Measurements from ENCODE around the gene PIP4K2A.
A peak's percentile ranks its signal among the peaks of the same experiment; 100 is the strongest.

Gene PIP4K2A

GRCh38 chr10:22599048-22599561, 115.3 kb downstream of the PIP4K2A start:
- no peak for DNase-seq (ENCODE audit: low spot score)

DNA sequence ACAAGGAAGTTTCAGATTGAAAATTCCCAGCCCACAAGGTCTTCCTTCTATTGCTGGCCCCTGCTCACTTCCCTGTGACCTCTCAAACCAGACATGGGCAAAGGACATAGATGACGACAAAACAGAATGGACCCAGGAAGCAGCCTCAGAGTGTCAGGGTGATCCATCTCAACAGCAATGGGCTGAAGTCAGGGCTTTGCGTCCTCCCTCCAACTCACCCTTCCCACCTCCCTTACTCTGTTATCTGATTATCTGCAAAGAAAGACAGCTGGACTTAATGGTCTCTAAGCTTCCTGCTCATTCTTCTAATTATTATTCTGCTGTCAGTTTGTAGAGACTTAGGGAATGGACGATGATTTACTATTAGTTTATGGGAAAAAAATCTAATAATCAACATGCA, 115.9 kb downstream of the PIP4K2A start:
- no peak for DNase-seq (ENCODE audit: low spot score)

DNA sequence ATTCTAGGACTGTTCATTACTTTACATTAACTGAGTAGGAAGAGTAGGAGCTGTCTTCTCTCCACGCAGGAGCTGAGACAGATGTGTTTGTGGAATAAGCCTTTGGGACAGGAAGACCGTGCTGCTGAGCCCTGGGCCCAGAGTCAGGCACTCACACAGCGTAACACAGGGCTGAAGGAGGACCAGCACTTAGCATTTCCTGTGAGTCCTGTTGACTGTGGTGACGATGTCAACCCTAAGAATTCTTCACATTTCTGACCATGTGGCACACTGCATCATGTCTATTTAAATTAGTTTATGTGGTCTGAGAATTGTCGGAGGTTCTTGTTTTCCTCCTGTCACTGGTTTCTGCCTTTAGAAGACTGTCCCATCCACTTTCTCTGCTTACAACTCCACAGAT, 117.2 kb downstream of the PIP4K2A start:
- DNase-seq (ENCODE audit: low spot score): no peak

DNA sequence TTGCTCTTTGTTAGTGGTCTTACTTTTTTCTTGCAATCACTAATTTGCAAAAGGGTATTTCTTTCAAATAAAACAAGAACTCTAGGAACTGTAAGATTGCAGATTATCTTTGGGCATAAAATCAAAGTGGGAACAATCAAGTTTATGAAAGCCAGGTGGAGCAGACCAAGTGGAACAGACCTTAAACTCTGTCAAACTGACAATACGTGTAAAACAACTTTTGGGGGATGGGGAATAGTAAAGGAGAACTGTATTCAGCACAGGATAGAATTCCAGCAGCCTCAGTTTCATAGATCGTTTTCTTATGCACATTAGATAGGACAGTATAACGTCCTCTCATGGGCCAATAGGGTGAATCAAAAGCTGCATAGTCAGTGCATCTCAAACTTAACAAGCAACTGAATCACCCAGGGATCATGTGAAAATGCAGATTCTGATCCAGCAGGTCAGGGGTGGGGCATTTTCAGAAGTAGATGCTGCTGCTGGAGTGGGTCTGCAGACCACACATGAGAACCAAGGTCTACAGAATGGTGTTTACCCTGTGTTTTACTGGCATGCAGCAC, 120.7 kb downstream of the PIP4K2A start:
- no peak for DNase-seq (ENCODE audit: low spot score)

DNA sequence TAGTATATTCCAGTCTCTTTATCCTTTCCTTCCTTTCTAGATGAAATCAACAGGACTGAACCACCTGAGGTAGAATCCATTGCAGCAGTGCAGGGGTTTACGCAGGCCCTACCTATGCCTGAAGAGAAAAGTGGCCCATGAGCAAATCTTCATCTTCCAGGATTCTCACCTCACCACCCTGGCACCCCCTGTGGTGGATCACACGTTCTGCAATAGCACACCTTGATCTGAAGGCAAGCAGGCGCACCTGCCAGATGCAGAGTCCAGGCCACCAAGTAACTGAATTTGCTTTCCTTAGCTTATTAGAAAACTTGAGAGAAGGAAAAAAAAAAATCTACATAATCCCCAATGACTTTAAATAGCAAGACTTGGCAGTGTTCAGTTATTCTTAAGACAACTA, 121.4 kb downstream of the PIP4K2A start:
- no peak for DNase-seq (ENCODE audit: low spot score)

GRCh38 chr10:22589851-22590514, 124.4 kb downstream of the PIP4K2A start:
- no peak for DNase-seq (ENCODE audit: low spot score)

- DNase-seq (ENCODE audit: low spot score): no peak
These were observed 125.9 kb downstream of the PIP4K2A start for GRCh38 chr10:22588462-22588861.

DNA sequence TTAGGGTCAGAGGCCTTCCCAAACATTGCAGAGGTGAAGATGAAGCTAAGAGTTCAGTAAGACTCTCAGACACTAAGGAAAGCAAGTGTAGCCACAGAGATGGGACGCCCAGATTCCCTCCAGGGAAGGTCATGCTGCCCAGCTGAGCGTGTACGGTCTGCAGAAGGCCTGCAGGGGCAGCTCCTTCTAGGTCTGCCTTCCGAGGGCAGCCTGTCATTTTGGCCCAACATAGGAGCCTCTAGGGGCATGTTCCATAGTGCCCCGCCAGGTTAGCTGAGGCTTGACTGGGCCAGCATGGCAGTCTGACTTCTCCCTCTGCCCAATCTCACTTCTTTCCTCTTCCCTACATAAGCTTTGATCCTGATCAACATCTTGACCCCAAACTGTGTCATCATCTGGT, 130.7 kb downstream of the PIP4K2A start:
- no peak for DNase-seq (ENCODE audit: low spot score)

GRCh38 chr10:22581461-22581860, 132.9 kb downstream of the PIP4K2A start:
- no peak for DNase-seq (ENCODE audit: low spot score)

DNA sequence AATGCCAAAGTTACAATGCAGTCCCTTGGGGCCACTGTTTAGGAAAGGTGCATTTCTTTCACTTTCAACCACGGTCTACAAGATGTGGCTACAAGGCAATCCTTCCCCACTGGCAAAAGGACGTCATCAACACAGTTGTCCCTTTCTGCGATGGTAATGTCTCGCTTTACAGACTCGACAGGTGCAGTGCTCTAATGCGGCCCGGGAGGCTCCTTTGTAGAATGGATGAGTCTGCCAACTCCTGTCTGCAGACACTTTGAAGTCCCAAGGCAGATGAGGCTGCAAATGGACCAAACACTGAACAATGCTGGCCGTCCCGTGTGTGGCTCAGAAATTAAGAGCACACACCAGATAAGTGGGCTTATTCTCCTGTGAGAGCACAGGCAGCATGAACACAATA, 133.7 kb downstream of the PIP4K2A start:
- no peak for DNase-seq (ENCODE audit: low spot score)

- DNase-seq (ENCODE audit: low spot score): no peak
These were observed 134.6 kb downstream of the PIP4K2A start for GRCh38 chr10:22579826-22580225.

GRCh38 chr10:22573820-22574569, 140.4 kb downstream of the PIP4K2A start:
- DNase-seq (ENCODE audit: low spot score): peak; percentile 13

- peak; percentile 26 for DNase-seq (ENCODE audit: low spot score)
These were observed 143.5 kb downstream of the PIP4K2A start for GRCh38 chr10:22570733-22571430.

GRCh38 chr10:22570234-22570633, 144.1 kb downstream of the PIP4K2A start:
- no peak for DNase-seq (ENCODE audit: low spot score)

DNA sequence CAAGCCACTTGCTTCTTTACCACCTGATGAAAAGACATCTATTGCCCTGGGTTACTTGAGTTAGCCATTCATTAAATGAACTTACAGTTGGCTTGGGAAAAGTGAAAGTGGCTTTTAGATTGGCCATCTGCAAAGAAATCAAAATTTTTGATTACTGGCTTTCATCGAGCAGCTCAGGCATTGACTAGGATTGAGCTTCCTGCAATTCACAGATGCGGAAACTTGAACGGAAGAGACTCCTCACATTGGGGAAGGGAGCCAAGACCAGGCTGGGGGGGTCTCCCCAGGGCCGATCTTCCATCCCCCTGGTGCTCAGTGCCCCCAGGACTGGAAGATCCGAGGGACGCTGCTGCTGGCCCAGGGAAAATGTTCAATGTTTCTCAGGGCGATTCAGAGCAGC, 145.4 kb downstream of the PIP4K2A start:
- DNase-seq (ENCODE audit: low spot score): no peak

DNA sequence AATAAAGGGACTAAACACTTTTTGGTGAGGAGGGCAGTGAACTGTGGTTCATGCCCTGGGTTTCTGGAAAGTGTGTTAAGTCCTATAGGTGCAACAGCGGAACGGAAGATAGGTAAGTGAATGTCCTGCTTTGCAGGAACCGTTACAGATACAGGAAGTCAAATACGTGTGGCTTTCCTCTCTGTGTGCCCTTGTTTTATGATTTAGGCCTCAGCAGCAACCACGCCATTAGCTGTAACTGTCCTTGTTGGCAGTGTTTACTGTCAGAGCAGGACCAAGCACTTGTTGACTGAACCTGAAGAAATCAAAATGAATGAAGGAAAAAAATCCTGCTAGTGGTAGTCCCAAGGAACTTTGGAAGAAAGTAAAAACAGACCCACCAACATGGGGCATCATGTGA, 150.3 kb downstream of the PIP4K2A start:
- DNase-seq (ENCODE audit: low spot score): no peak

DNA sequence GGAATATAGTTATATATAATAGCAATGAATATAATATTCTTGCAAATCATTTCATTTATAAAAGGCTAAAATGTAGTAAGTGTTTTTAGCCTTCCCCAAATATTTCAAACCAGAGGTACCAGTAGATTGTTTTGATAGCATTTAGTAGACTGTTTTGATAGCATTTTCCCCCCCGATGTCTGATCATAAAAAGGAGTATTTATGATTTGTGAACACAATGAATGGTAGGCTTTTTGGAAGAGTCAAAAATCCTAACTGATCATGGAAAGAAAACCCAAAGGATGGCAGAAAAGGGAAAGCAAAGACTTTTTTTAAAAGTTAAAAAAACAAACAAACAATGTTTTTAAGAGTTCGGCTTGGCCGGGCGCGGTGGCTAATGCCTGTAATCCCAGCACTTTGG, 152.5 kb downstream of the PIP4K2A start:
- DNase-seq (ENCODE audit: low spot score): no peak

- no peak for DNase-seq (ENCODE audit: low spot score)
These were observed 153.5 kb downstream of the PIP4K2A start for GRCh38 chr10:22560913-22561239.

- DNase-seq (ENCODE audit: low spot score): no peak
These were observed 154.1 kb downstream of the PIP4K2A start for GRCh38 chr10:22560096-22560912.

- DNase-seq (ENCODE audit: low spot score): no peak
These were observed 157.1 kb downstream of the PIP4K2A start for GRCh38 chr10:22557321-22557720.

- DNase-seq (ENCODE audit: low spot score): no peak
These were observed 157.6 kb downstream of the PIP4K2A start for GRCh38 chr10:22556774-22557173.
